MV-4-11 (cell line): ENCODE results near the gene PSMF1.

Experiments
- DNase-seq: peaks from one replicate; lab custom pipeline; 2025; lab: John Stamatoyannopoulos, UW

The PSMF1 gene, protein sequence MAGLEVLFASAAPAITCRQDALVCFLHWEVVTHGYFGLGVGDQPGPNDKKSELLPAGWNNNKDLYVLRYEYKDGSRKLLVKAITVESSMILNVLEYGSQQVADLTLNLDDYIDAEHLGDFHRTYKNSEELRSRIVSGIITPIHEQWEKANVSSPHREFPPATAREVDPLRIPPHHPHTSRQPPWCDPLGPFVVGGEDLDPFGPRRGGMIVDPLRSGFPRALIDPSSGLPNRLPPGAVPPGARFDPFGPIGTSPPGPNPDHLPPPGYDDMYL

DNA sequence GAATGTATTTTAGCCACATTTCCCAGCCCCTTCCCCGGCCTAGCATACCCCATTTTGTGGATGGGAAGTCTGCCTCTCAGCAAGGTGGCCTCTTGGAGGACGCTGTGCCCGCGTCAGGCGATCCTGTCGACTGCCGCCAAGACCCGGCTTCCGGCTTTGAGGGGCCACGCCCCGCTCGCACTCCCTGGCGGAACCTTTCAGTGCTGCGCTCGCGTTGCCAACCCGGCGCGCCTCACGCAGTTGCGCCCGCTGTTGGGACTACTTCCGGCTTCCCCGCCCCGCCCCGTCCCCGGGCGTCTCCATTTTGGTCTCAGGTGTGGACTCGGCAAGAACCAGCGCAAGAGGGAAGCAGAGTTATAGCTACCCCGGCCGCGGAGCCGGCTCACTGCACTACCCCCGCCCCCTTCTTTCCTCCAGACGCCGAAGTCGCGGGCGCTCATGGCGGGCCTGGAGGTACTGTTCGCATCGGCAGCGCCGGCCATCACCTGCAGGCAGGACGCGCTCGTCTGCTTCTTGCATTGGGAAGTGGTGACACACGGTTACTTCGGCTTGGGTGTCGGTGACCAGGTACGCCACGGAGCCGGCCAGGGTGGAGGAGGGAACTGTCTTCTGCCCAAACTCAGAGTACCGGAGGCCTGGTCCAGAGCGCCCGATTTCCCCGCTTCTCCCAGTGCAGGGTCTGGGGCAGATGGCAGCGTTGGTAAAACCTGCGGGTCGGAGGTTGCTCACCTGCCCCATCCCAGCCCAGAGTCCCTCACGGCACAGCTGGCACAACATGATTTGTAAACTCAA is at the start of gene PSMF1:
TSS of gene PSMF1 (plus strand) at position 267 of the 792 bp plus-strand sequence. CDS start at position 439, 172 bp downstream.
- DNase-seq, result peak; percentile 91

GRCh38 chr20:1072258-1072657 is 46.1 kb upstream of the PSMF1 start:
- no peak for DNase-seq

- no peak for DNase-seq
Measured at GRCh38 chr20:1075616-1076015, 42.8 kb upstream of the PSMF1 start.

DNA sequence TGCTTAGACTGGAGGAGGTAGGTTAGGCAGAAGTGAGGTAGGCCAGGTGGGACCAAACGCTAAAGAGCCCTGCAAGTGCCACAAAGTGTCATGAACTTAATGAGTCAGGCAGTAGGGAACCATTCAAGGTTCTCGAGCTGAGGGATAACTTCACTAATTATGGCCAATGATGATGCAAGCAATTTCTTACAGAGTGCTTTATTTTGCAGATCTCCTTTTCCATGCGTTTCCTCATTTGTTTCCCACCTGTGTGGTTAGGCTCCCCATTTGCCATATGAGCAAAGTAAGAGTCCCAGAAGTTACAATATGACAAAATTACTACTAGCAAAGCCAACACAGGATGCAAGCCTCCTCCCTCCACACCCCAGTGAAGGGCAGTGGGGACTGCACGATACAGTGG is 36.5 kb upstream of the PSMF1 start:
- peak; percentile 60 for DNase-seq

DNA sequence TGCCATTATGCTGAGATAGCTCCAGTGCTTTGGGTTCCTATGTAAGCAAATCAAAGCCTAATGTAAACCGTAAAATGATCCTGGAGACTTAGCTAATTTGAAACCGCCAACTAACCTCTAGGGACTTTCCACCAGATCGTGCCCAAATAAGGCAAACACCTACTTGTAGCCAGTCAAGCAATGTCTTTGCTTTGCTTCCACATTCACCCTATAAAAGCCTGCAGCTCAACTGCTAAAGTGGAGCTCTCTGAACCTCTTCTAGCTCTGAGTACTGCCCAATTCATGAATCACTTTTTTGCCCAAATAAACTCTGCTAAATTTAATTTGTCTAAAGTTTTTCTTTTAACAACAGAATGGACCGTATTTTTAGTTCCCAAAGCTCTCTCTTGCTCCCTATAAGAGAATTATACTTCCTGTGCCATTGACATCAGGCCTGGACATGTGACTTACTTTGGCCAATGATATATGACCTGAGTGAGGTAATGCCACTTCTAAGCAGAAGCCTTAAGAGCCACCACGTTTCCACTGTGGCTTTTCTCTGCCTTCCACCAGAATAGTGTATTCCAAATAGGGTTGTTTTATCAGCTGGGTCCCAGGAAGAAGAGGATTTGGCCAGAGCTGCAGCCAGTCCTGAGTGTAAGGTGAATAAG is 34.8 kb upstream of the PSMF1 start:
- no peak for DNase-seq

- DNase-seq, result no peak
Measured at GRCh38 chr20:1085492-1086276, 32.7 kb upstream of the PSMF1 start.

DNA sequence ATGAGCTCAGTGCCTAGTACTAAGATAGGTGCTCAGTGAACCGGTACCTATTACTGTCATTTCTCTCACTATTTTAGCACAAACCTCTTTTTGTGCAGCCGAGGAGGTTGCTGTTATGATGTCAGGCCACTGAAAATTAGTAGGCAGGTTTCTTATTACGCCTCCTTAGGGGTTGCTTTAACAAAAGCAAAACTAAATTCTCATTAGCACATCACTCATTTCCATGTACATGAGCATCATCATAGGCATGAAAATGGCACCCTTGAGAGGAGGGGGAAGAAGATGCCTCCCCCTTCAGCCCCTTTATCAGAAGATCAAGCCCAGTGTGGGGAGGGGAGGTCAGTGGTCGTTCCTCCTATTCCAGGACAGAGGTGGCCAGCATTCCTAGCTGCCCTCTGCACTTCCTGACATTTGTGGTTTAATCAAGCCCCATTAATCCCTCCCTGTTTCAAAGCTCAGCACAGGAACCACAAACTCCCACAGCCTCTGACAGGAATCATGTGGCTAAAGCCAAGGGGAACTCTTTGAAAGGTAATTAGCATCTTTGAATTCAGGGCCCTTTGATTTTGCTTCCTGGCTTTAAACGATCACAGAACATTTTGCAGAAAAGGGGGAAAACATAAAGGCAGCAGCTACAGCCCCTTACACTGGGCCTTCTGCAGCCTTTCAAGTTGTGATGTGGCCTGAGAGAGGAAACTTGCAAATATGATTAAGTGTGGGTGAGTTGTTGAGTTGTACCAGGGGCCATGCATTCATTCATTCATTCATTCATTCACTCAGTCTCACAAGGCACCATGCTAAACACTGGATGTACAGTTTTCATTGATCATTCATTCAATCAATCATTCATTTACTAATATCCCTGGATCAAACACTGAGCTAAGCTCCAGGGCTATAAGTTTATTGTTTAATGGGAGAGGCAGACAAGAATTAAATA is 31.9 kb upstream of the PSMF1 start:
- DNase-seq, result no peak

DNA sequence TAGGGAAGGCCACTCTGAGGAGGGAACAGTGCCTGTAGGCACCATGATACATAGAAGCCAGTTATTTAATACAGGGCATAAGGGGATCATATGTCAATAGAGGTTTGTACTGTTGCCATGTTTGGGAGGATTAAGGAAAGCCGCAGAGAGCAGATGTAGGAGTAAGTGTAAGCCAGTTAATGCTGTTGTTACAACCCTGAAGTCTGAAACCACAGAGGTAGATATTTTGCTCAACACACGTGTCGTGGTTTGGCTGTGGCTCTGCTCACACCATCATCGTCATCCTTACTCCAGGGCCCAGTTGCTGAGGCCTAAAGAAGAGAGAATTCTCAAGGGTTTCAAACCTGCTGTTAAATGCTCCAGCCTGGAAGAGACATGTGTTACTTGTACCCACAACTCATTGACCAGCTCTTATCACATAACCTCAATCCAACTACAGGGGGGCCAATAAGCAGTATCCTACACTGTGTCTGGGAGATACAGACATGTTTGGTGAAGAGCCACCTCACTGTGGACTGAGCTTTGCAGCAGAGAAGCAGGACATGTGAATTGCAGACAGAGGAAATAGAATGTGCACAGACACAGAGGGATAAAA is 31.0 kb upstream of the PSMF1 start:
- DNase-seq, result peak; percentile 21

GRCh38 chr20:1094751-1095150 is 23.7 kb upstream of the PSMF1 start:
- DNase-seq, result no peak

- no peak for DNase-seq
Measured at GRCh38 chr20:1101533-1101932, 16.9 kb upstream of the PSMF1 start.

GRCh38 chr20:1102016-1102415 is 16.4 kb upstream of the PSMF1 start:
- no peak for DNase-seq

DNA sequence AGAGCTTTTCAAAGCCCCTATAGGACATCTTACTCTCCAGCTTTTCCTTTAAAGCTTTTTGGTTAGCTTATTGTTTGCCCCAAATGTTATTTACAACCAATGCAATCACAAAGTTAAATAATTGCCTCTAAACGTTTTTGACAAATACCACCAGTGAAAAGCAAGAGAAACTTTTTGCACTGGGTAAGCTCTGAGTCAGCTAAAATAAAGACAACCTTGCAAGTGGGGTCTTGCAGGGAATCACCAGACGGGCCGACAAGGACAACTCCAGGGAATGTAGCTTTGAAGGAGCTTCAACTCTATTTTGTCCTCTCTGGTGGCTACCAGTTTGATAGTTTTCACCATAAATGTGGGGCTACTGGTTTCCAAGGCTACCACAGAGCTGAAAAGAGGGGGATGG is 14.7 kb upstream of the PSMF1 start:
- DNase-seq, result no peak

- no peak for DNase-seq
Measured at GRCh38 chr20:1105599-1106194, 12.7 kb upstream of the PSMF1 start.

- DNase-seq, result no peak
Measured at GRCh38 chr20:1107176-1107575, 11.2 kb upstream of the PSMF1 start.

GRCh38 chr20:1108437-1108920 is 9.9 kb upstream of the PSMF1 start:
- DNase-seq, result peak; percentile 28

DNA sequence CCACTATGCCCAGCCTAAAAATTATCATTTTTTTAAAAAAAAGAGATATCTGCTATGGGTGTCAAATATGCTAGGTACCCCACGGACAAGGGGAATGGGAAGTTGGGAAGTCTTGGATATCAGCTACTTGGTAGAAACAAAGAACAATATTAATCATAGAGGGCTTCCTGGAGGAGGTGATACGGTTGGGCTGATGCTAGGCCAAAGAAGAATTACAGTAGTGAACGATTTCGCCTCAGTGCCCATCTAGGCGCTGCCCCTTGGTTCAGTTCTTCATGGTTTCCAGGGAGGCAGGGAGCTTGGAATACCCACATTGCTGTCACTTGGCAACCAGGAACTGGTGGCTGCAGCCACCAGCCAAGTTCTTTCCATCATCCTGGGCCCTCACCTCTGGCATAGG is 5.5 kb upstream of the PSMF1 start:
- no peak for DNase-seq

DNA sequence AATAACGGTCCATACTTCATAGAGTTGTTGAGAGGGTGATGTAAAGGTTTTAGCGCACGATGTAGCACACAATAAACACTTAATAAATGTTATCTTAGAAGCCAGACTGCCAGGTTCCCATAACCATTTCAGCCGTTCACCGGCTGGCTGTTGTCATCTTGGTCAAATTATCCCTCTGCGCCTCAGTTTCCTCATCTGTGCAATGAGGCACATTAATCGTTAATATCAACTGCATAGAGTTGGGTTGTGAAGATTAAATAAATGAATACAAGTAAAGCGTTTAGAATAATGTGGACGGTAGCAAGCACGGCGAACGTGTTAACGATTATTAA is 432 bp upstream of the PSMF1 start:
- no peak for DNase-seq

GRCh38 chr20:1119128-1119505 is 715 bp downstream of the PSMF1 start:
- no peak for DNase-seq

- no peak for DNase-seq
Measured at GRCh38 chr20:1119524-1119923, 1.1 kb downstream of the PSMF1 start.

DNA sequence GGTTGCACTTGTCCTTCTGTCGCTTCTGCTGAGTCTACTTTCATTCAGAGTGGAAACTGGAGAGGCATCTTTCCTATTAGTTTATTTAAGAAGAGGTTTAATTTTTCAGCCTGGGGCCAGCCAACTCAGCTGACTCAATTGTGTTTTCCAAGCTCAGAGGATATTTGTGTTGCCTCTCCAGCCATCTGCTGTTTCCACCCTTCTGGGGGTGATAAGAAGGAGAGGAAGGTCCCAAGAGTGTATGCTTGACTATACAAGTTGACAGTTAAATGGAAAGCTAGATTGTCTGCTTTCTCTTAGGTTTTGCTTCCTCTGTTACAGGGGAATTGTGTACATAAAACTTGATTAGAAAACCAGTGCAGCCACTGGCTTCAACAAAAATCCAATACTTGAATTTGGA is 3.0 kb downstream of the PSMF1 start:
- DNase-seq, result no peak
